ENCODE data around the gene BCAR3.
A peak's percentile ranks its signal among the peaks of the same experiment; 100 is the strongest.

Gene BCAR3

GRCh38 chr1:93635614-93636543 is 45.8 kb downstream of the BCAR3 start:
- peak; percentile 19 for DNase-seq

- DNase-seq = no peak
Measured at GRCh38 chr1:93633313-93633712, 48.3 kb downstream of the BCAR3 start.

- DNase-seq = peak; percentile 10
Measured at GRCh38 chr1:93631626-93632365, 49.8 kb downstream of the BCAR3 start.

GRCh38 chr1:93630168-93630567 is 51.5 kb downstream of the BCAR3 start:
- DNase-seq = no peak

GRCh38 chr1:93629101-93630059 is 52.3 kb downstream of the BCAR3 start:
- DNase-seq = peak; percentile 66

- no peak for DNase-seq
Measured at GRCh38 chr1:93628681-93629080, 53.0 kb downstream of the BCAR3 start.

GRCh38 chr1:93625582-93626327 is 55.9 kb downstream of the BCAR3 start:
- peak; percentile 70 for DNase-seq

- DNase-seq = no peak
Measured at GRCh38 chr1:93623875-93624274, 57.8 kb downstream of the BCAR3 start.

GRCh38 chr1:93623436-93623835 is 58.2 kb downstream of the BCAR3 start:
- no peak for DNase-seq

- DNase-seq = no peak
Measured at GRCh38 chr1:93621246-93621645, 60.4 kb downstream of the BCAR3 start.

- DNase-seq = peak; percentile 11
Measured at GRCh38 chr1:93620841-93621210, 60.8 kb downstream of the BCAR3 start.

GRCh38 chr1:93620172-93620840 is 61.3 kb downstream of the BCAR3 start:
- DNase-seq = peak; percentile 39

- DNase-seq = peak; percentile 65
Measured at GRCh38 chr1:93619507-93620171, 62.0 kb downstream of the BCAR3 start.

- peak; percentile 33 for DNase-seq
Measured at GRCh38 chr1:93617670-93618499, 63.8 kb downstream of the BCAR3 start.

- peak; percentile 74 for DNase-seq
Measured at GRCh38 chr1:93616996-93617669, 64.5 kb downstream of the BCAR3 start.

- DNase-seq = peak; percentile 63
Measured at GRCh38 chr1:93616221-93616995, 65.2 kb downstream of the BCAR3 start.

GRCh38 chr1:93615582-93616150 is 66.0 kb downstream of the BCAR3 start:
- peak; percentile 52 for DNase-seq

GRCh38 chr1:93614986-93615581 is 66.6 kb downstream of the BCAR3 start:
- no peak for DNase-seq

Measured in NCI-H69 (cell line).